ENCODE measurements around the gene BFSP1.

- TF ChIP-seq POLR2AphosphoS5 (IDR thresholded peaks at IDR 0.05; ENCODE audit: borderline replicate concordance, low read depth, low read length) (no peak), EZH2 (IDR thresholded peaks at IDR 0.05) (no peak), FOXP2 (optimal IDR thresholded peaks at IDR 0.05; ENCODE audit: control extremely low read depth, extremely low read length, insufficient read depth) (no peak)
Measured at GRCh38 chr20:17473659-17474058, 57.5 kb downstream of the BFSP1 start.
